ENCODE data around the gene KRT79.

DNA sequence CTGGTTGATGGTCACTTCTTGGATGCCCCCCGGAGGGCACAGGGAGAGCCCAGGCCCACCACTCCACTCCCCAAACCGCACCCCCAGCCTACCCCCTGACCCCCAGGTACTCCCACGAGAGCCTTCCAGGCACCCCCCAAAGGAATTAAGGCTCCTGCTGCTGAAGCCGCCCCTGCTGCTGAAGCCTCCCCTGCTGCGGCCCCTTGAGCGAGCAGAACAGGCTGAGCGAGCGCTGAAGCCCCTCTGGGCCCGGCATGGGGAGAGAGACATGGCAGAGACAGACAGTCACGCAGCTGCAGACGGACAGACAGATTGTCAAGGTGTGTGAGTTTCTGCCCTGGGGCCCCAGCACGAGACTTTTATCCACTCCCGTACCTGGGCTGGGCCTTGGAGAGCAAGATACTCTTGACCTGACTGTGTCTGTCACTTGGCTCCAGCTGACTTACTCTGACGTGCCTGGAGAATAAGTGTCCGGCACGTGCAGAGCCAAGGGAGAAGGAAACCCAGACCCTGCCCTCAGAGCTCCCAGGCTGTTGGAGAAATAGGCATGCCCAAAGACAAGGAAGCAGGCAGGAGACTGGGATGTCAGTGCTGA lies 14.6 kb upstream of the KRT79 start, which contains the start of gene KRT78:
- TF ChIP-seq, protein P1, sequence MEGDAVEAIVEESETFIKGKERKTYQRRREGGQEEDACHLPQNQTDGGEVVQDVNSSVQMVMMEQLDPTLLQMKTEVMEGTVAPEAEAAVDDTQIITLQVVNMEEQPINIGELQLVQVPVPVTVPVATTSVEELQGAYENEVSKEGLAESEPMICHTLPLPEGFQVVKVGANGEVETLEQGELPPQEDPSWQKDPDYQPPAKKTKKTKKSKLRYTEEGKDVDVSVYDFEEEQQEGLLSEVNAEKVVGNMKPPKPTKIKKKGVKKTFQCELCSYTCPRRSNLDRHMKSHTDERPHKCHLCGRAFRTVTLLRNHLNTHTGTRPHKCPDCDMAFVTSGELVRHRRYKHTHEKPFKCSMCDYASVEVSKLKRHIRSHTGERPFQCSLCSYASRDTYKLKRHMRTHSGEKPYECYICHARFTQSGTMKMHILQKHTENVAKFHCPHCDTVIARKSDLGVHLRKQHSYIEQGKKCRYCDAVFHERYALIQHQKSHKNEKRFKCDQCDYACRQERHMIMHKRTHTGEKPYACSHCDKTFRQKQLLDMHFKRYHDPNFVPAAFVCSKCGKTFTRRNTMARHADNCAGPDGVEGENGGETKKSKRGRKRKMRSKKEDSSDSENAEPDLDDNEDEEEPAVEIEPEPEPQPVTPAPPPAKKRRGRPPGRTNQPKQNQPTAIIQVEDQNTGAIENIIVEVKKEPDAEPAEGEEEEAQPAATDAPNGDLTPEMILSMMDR (IDR thresholded peaks at IDR 0.05; ENCODE audit: low read depth, low read length, poor library complexity, severe bottlenecking), result no peak
- TF ChIP-seq EZH2phosphoT487 (IDR thresholded peaks at IDR 0.05; ENCODE audit: borderline replicate concordance, low read length), result no peak

Measured in DOHH2 (cell line).